Transverse colon (tissue), 3 donors: ENCODE results near the gene SHISA8.

ENCODE experiments used
- CTCF ChIP-seq, 5 experiments: fragments of 200-600 bp in 3 of 5; fragments of 450-650 bp in 2 of 5; sonication (generic) in 3 of 5; IDR thresholded peaks; 1 replicate in 2 of 5; 2 replicates in 3 of 5; pipeline ENCODE4 v1.5.1; 2016 to 2017; ENCODE audit warnings: antibody characterized with exemption in 5 of 5, inconsistent platforms in 3 of 5, mild to moderate bottlenecking in 2 of 5, moderate library complexity in 1 of 5
- EP300 ChIP-seq: sonication (generic); formaldehyde crosslinking; IDR thresholded peaks from one replicate; pipeline ENCODE4 v1.6.1; 2017; ENCODE audit warnings: antibody characterized with exemption, low read depth

- TF ChIP-seq CTCF (IDR thresholded peaks at IDR 0.05), result no peak
- no peak for TF ChIP-seq EP300
Measured at GRCh38 chr22:41920271-41920976, 5.5 kb upstream of the SHISA8 start.
